NCI-H510A treated with DMSO at 0.1 percent for 48 hours (cell line): ENCODE results near the gene CRLF1.

Experiments
- DNase-seq: peaks from one replicate; lab custom pipeline; 2025; lab: John Stamatoyannopoulos, UW

CRLF1 gene

GRCh38 chr19:18606281-18607225 lies at the start of gene CRLF1:
Gene CRLF1 (minus strand): TSS chr19:18606799. CDS start chr19:18606656, 143 bp downstream.
- DNase-seq: no peak

GRCh38 chr19:18655173-18655844 lies 48.7 kb upstream of the CRLF1 start:
- DNase-seq: no peak

- no peak for DNase-seq
These were observed 47.9 kb upstream of the CRLF1 start for GRCh38 chr19:18654469-18654868.

- DNase-seq: no peak
These were observed 47.3 kb upstream of the CRLF1 start for GRCh38 chr19:18653853-18654252.

GRCh38 chr19:18651733-18652132 lies 45.1 kb upstream of the CRLF1 start:
- DNase-seq: no peak

- no peak for DNase-seq
These were observed 44.7 kb upstream of the CRLF1 start for GRCh38 chr19:18651300-18651699.

- no peak for DNase-seq
These were observed 44.0 kb upstream of the CRLF1 start for GRCh38 chr19:18650468-18651041.

- DNase-seq: no peak
These were observed 43.4 kb upstream of the CRLF1 start for GRCh38 chr19:18650021-18650390.

- DNase-seq: peak; percentile 79
These were observed 42.9 kb upstream of the CRLF1 start for GRCh38 chr19:18649371-18650020.

GRCh38 chr19:18648973-18649315 lies 42.3 kb upstream of the CRLF1 start:
- DNase-seq: no peak

- DNase-seq: no peak
These were observed 41.2 kb upstream of the CRLF1 start for GRCh38 chr19:18647807-18648206.

GRCh38 chr19:18647371-18647767 lies 40.8 kb upstream of the CRLF1 start:
- no peak for DNase-seq

GRCh38 chr19:18646535-18647370 lies 40.2 kb upstream of the CRLF1 start:
- DNase-seq: no peak

GRCh38 chr19:18645035-18645511 lies 38.5 kb upstream of the CRLF1 start:
- no peak for DNase-seq

- no peak for DNase-seq
These were observed 37.8 kb upstream of the CRLF1 start for GRCh38 chr19:18644196-18645034.

- DNase-seq: no peak
These were observed 33.2 kb upstream of the CRLF1 start for GRCh38 chr19:18639706-18640243.

GRCh38 chr19:18637673-18638630 lies 31.4 kb upstream of the CRLF1 start:
- peak; percentile 55 for DNase-seq

- DNase-seq: no peak
These were observed 30.5 kb upstream of the CRLF1 start, which contains the start of gene KLHL26 for GRCh38 chr19:18636969-18637629. Gene KLHL26 (plus strand): TSS chr19:18637028. CDS start chr19:18637055, 27 bp downstream.
